ENCODE measurements around the gene CCSER2. TPM values are rescaled to one million over a fixed set of nuclear protein-coding genes. Genes with fewer than 3 reads are reported as not detected.
"Not testable (repeated sequence)": the region's sequence is repeated elsewhere in the genome, so short reads cannot be mapped to it uniquely, and the experiment has no call there.

CCSER2 gene
- polyA plus RNA-seq, 1 of the 3 experiments (the other 2 are of a cell fraction) = 8.5 TPM

- CTCF ChIA-PET = interaction anchor here (5.2 kb wide), 1 partner anchor 210 kb away, joined by 16 read pairs; no protein-coding TSS in a partner anchor
- H3K27me3 ChIP-seq (ENCODE audit: insufficient read depth); POLR2A ChIA-PET; H3K9me2 ChIP-seq; H3K27ac ChIP-seq (ENCODE audit: low read depth in 2 of 2, low read length in 1 of 2); H3K4me2 ChIP-seq; DNase-seq; H2AFZ ChIP-seq (ENCODE audit: low read depth); H3K4me3 ChIP-seq (ENCODE audit: low read depth in 2 of 2, low read length in 1 of 2); H3K9ac ChIP-seq; H3K36me3 ChIP-seq (replicated peaks in 1 of 2; ENCODE audit: control insufficient read depth in 1 of 2, insufficient read depth in 2 of 2, low read length in 1 of 2); H3F3A ChIP-seq (replicated peaks; ENCODE audit: insufficient read depth); H3K9me3 ChIP-seq: not testable (repeated sequence)
- Histone ChIP-seq H3K4me1 (ENCODE audit: control insufficient read depth in 1 of 2, insufficient read depth in 2 of 2, low read depth in 1 of 2, low read length in 1 of 2) (peaks cover 6 to 10% of the 10 kb centered on the region in 2 experiments; a peak in 3 of 4 replicates), H3K79me2 (ENCODE audit: insufficient read depth) (peaks cover 31% of the 10 kb centered on the region), H4K20me1 (ENCODE audit: insufficient read depth) (peaks cover 28% of the 10 kb centered on the region)
- WGBS (ENCODE audit: low lambda C conversion rate) = 95% methylated on average over 9 of the region's 9 CpGs
These were observed 1.4 kb upstream of the CCSER2 start for GRCh38 chr10:84326995-84327394.

GRCh38 chr10:84329196-84329611 is 815 bp downstream of the CCSER2 start:
- ChIA-PET POLR2A (no interaction called here), CTCF (interaction anchor here (0.9 to 5.2 kb wide), 4 partner anchors 13 to 210 kb away, joined by 3 to 16 read pairs (median 7); no protein-coding TSS in a partner anchor)
- Histone ChIP-seq H3K4me3 (ENCODE audit: low read depth in 2 of 2, low read length in 1 of 2) (peak overlapping the region; percentile 71 to 79), H3K9me2 (no peaks in the 10 kb centered on the region), H3K4me2 (peak overlapping the region; percentile 82), H3K27ac (ENCODE audit: low read depth in 2 of 2, low read length in 1 of 2) (peak overlapping the region; percentile 81 to 87), H3K79me2 (ENCODE audit: insufficient read depth) (peaks cover 52% of the 10 kb centered on the region), H3F3A (replicated peaks; ENCODE audit: insufficient read depth) (peaks cover 4% of the 10 kb centered on the region), H3K36me3 (replicated peaks in 1 of 2; ENCODE audit: control insufficient read depth in 1 of 2, insufficient read depth in 2 of 2, low read length in 1 of 2) (no peaks in the 10 kb centered on the region), H3K9ac (peak overlapping the region; percentile 83), H4K20me1 (ENCODE audit: insufficient read depth) (peaks cover 45% of the 10 kb centered on the region), H3K4me1 (ENCODE audit: control insufficient read depth in 1 of 2, insufficient read depth in 2 of 2, low read depth in 1 of 2, low read length in 1 of 2) (peaks cover 14 to 19% of the 10 kb centered on the region in 2 experiments; a peak in 3 of 4 replicates), H3K9me3 (no peaks in the 10 kb centered on the region), H2AFZ (ENCODE audit: low read depth) (peak overlapping the region; percentile 47), H3K27me3 (ENCODE audit: insufficient read depth) (no peaks in the 10 kb centered on the region)
- peak; percentile 40 for DNase-seq
- 7% methylated on average over 6 of the region's 6 CpGs for WGBS (ENCODE audit: low lambda C conversion rate)
- TF ChIP-seq FOSL2 (IDR thresholded peaks at IDR 0.05; ENCODE audit: borderline replicate concordance, low read depth) (no peak), PBX3 (IDR thresholded peaks at IDR 0.05) (peak; percentile 16; the same call in 1 of the 2 replicates)

DNA sequence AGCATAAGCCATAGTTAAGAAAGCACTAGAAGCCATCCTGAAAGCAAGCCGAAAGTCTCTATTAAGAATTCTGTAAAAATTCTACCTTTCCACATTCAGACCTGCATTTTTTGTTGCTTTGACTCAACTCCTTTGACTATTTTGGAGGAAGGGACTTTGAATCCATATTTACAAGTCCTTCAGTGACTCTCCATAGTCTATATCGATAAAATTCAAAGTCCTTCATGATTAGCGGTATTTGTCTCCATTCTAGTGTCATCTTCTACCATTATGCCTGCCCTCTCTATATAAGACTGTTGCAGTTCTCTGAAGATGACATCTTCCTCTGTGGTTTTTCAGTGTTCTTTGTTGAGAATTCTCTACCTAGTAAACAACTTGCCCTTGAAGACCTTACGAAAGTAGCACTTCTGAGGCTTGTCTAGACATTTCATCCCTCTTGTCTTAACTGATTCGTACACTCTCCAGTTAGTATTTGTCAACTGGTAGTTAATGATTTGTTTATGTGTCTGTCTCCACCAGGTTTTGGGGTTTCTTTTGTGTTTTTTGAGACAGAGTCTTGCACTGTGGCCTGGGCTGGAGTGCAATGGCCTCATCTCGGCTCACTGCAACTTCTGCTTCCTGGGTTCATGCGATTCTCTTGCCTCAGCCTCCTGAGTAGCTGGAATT is 1.7 kb downstream of the CCSER2 start:
- no peak for TF ChIP-seq JUND (IDR thresholded peaks at IDR 0.05)
- TF ChIP-seq FOXJ3 (CRISPR knock-in tag; IDR thresholded peaks at IDR 0.05) = no peak
- no peak for TF ChIP-seq CHD2 (IDR thresholded peaks at IDR 0.05; ENCODE audit: low read length, partially characterized antibody)
- TF ChIP-seq PBX3 (IDR thresholded peaks at IDR 0.05) = no peak
- no peak for TF ChIP-seq MXI1 (IDR thresholded peaks at IDR 0.05; ENCODE audit: low read depth, low read length)
- no peak for TF ChIP-seq NFIC (IDR thresholded peaks at IDR 0.05; ENCODE audit: borderline replicate concordance)
- no peak for TF ChIP-seq MAX (IDR thresholded peaks at IDR 0.05; ENCODE audit: low read depth)
- TF ChIP-seq, protein P1, sequence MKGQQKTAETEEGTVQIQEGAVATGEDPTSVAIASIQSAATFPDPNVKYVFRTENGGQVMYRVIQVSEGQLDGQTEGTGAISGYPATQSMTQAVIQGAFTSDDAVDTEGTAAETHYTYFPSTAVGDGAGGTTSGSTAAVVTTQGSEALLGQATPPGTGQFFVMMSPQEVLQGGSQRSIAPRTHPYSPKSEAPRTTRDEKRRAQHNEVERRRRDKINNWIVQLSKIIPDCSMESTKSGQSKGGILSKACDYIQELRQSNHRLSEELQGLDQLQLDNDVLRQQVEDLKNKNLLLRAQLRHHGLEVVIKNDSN (IDR thresholded peaks at IDR 0.05; ENCODE audit: borderline replicate concordance, low read depth) = no peak
- Histone ChIP-seq H4K20me1 (ENCODE audit: insufficient read depth) (peaks cover 54% of the 10 kb centered on the region), H2AFZ (ENCODE audit: low read depth) (no peak overlapping the region), H3K27ac (ENCODE audit: low read depth in 2 of 2, low read length in 1 of 2) (0 out of 4 replicates have a peak overlapping the region, but pooled peaks of 1 of the 2 experiments have one; percentile 81), H3K9ac (peak overlapping the region; percentile 83), H3K4me2 (peak overlapping the region; percentile 82), H3K4me1 (ENCODE audit: control insufficient read depth in 1 of 2, insufficient read depth in 2 of 2, low read depth in 1 of 2, low read length in 1 of 2) (peaks cover 18 to 20% of the 10 kb centered on the region in 2 experiments; a peak in 3 of 4 replicates), H3K36me3 (replicated peaks in 1 of 2; ENCODE audit: control insufficient read depth in 1 of 2, insufficient read depth in 2 of 2, low read length in 1 of 2) (no peaks in the 10 kb centered on the region), H3K9me2 (no peaks in the 10 kb centered on the region), H3K27me3 (ENCODE audit: insufficient read depth) (no peaks in the 10 kb centered on the region), H3F3A (replicated peaks; ENCODE audit: insufficient read depth) (peaks cover 4% of the 10 kb centered on the region), H3K79me2 (ENCODE audit: insufficient read depth) (peaks cover 61% of the 10 kb centered on the region), H3K9me3 (no peaks in the 10 kb centered on the region), H3K4me3 (ENCODE audit: low read depth in 2 of 2, low read length in 1 of 2) (peak overlapping the region in 1 of 2 experiments; percentile 71)
- no peak for DNase-seq
- POLR2A ChIA-PET = no interaction called here
- CTCF ChIA-PET = interaction anchor here (2.3 to 5.2 kb wide), 3 partner anchors 23 to 209 kb away, joined by 6 to 16 read pairs (median 8); no protein-coding TSS in a partner anchor
- WGBS (ENCODE audit: low lambda C conversion rate) = 91% methylated on average over 7 of the region's 7 CpGs

Data from SK-N-SH (cell line).